NCI-H187 (cell line): ENCODE measurements around the gene SPR.
A peak's percentile ranks its signal among the peaks of the same experiment; 100 is the strongest.
"Not testable (repeated sequence)": the region's sequence is repeated elsewhere in the genome, so short reads cannot be mapped to it uniquely, and the experiment has no call there.

Source experiments
- DNase-seq, 2 experiments: peaks; one replicate each; lab custom pipeline; 2025; lab: John Stamatoyannopoulos, UW

The SPR gene

GRCh38 chr2:72888438-72889202 is 1.4 kb downstream of the SPR start:
- DNase-seq, result no peak

GRCh38 chr2:72889991-72890390 is 2.8 kb downstream of the SPR start:
- no peak for DNase-seq

GRCh38 chr2:72891091-72891818 is 4.0 kb downstream of the SPR start:
- no peak for DNase-seq

- peak in 1 of 2 experiments; percentile 5 for DNase-seq
Measured at GRCh38 chr2:72892506-72893173, 5.4 kb downstream of the SPR start.

- DNase-seq, result no peak
Measured at GRCh38 chr2:72893594-72894319, 6.5 kb downstream of the SPR start.

- DNase-seq, result no peak
Measured at GRCh38 chr2:72894514-72894913, 7.3 kb downstream of the SPR start.

GRCh38 chr2:72895154-72895553 is 7.9 kb downstream of the SPR start:
- DNase-seq, result no peak

- no peak for DNase-seq
Measured at GRCh38 chr2:72895759-72896281, 8.6 kb downstream of the SPR start.

GRCh38 chr2:72896446-72896845 is 9.2 kb downstream of the SPR start:
- no peak for DNase-seq

GRCh38 chr2:72897785-72898584 is 10.8 kb downstream of the SPR start:
- no peak for DNase-seq

- DNase-seq, result no peak
Measured at GRCh38 chr2:72898585-72898906, 11.3 kb downstream of the SPR start.

- DNase-seq, result no peak
Measured at GRCh38 chr2:72900191-72900825, 13.1 kb downstream of the SPR start.

- no peak for DNase-seq
Measured at GRCh38 chr2:72901426-72901825, 14.2 kb downstream of the SPR start.

GRCh38 chr2:72907369-72907768 is 20.2 kb downstream of the SPR start:
- DNase-seq, result not testable (repeated sequence)

- no peak for DNase-seq
Measured at GRCh38 chr2:72908741-72909140, 21.5 kb downstream of the SPR start.

- DNase-seq, result no peak
Measured at GRCh38 chr2:72911256-72911655, 24.0 kb downstream of the SPR start.

GRCh38 chr2:72913486-72914205 is 26.4 kb downstream of the SPR start:
- DNase-seq, result no peak

- no peak for DNase-seq
Measured at GRCh38 chr2:72914206-72914559, 27.0 kb downstream of the SPR start.

- DNase-seq, result no peak
Measured at GRCh38 chr2:72914589-72915319, 27.5 kb downstream of the SPR start.
